ENCODE measurements around the gene HIC1. TPM values are rescaled to one million over a fixed set of nuclear protein-coding genes. Genes with fewer than 3 reads are reported as not detected.
A peak's percentile ranks its signal among the peaks of the same experiment; 100 is the strongest.

Gene HIC1
- polyA plus RNA-seq, 3 donors, result 12.9 to 31.1 (median 24.1) TPM

GRCh38 chr17:2023692-2024571, 31.0 kb upstream of the HIC1 start:
- peak; percentile 80 for DNase-seq

GRCh38 chr17:2024572-2025219, 30.2 kb upstream of the HIC1 start:
- DNase-seq, result no peak

- peak; percentile 74 for DNase-seq
These were observed 29.7 kb upstream of the HIC1 start, which contains the start of gene RTN4RL1 for GRCh38 chr17:2025220-2025621. Gene RTN4RL1, minus strand, starts transcription at chr17:2025334. Its CDS starts 469 bp downstream, at chr17:2024865.

GRCh38 chr17:2025622-2026309, 29.1 kb upstream of the HIC1 start:
- DNase-seq, result peak; percentile 77

GRCh38 chr17:2027528-2028233, 27.2 kb upstream of the HIC1 start:
- no peak for DNase-seq

GRCh38 chr17:2028234-2028614, 26.7 kb upstream of the HIC1 start:
- DNase-seq, result no peak

- DNase-seq, result no peak
These were observed 26.2 kb upstream of the HIC1 start for GRCh38 chr17:2028737-2029136.

- DNase-seq, result peak; percentile 82
These were observed 24.8 kb upstream of the HIC1 start, which contains the start of gene DPH1 for GRCh38 chr17:2029911-2030778. Gene DPH1, plus strand, starts transcription at chr17:2030153. Its CDS starts 17 bp downstream, at chr17:2030170.

- no peak for DNase-seq
These were observed 24.1 kb upstream of the HIC1 start for GRCh38 chr17:2030779-2031163.

- no peak for DNase-seq
These were observed 21.8 kb upstream of the HIC1 start for GRCh38 chr17:2033153-2033552.

- no peak for DNase-seq
These were observed 20.7 kb upstream of the HIC1 start for GRCh38 chr17:2034157-2034556.

- DNase-seq, result no peak
These were observed 19.9 kb upstream of the HIC1 start for GRCh38 chr17:2034806-2035540.

- no peak for DNase-seq
These were observed 19.1 kb upstream of the HIC1 start for GRCh38 chr17:2035541-2036488.

GRCh38 chr17:2037155-2037554, 17.7 kb upstream of the HIC1 start:
- no peak for DNase-seq

GRCh38 chr17:2040219-2040827, 14.6 kb upstream of the HIC1 start:
- DNase-seq, result no peak

- DNase-seq, result no peak
These were observed 13.9 kb upstream of the HIC1 start for GRCh38 chr17:2040942-2041560.

- peak; percentile 96 for DNase-seq
These were observed 13.1 kb upstream of the HIC1 start, which contains the start of gene OVCA2 for GRCh38 chr17:2041561-2042389. Gene OVCA2, plus strand, starts transcription at chr17:2042022. Its CDS starts 26 bp downstream, at chr17:2042048.
